HG03442 (cell line): ENCODE results near the gene ADCY3.

Experiments used
- ATAC-seq: cut with Tn5 transposase; IDR thresholded peaks from one replicate; pipeline ENCODE4 v1.9.1; 2021; ENCODE audit warnings: mild to moderate bottlenecking, moderate library complexity; ENCODE audit not compliant: unreplicated experiment

The ADCY3 gene

DNA sequence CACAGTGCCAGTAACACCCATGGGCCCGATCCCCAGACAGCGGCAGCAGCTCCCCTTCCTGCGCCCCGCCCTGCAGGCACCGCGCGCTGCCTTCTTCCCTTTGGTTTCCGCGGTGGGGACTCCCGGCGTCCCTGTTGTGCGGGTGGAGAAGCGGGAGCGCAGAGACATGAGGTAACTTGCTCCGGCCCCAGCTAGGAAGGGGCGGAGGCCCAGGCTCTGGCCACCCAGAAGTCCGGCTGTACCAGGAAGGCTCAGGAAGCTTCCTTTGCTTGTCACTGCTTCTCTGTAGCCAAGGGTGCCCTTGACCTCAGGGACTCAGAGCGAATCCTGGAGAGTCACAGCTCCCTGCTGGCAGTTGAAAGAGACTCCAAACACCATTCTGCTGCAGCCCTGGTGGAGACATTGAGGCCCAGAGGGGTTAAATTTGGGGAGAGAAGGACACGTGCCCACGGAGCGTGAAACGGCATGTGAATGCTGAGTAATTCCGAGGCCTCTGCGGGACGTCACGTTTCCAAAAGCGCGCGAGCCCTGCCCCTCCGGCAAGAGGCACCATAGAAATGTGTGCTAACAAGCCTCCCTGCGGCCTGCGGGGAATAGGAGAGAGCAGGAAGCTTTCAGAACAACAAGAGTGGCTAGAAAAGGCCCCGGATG lies 6.7 kb upstream of the ADCY3 start:
- no peak for ATAC-seq

DNA sequence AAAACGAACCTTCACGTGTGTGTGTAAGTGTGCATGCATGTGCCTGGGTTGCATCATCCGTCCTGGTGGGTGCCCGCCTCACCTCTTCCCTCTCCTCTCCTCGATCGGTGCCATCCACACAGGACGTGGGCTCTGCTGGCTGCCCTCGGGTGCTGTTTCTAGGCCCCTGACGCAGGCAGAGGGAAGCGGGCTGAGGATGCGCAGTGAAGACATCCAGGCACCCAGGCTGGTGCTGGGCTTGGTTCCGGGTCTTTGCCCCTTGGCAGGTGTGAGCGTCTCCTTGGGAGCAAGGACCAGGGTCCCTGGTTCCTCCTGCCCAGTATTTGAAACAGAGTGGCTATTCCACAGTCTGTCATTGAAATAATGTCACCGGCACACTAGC lies 6.2 kb upstream of the ADCY3 start:
- ATAC-seq: no peak

DNA sequence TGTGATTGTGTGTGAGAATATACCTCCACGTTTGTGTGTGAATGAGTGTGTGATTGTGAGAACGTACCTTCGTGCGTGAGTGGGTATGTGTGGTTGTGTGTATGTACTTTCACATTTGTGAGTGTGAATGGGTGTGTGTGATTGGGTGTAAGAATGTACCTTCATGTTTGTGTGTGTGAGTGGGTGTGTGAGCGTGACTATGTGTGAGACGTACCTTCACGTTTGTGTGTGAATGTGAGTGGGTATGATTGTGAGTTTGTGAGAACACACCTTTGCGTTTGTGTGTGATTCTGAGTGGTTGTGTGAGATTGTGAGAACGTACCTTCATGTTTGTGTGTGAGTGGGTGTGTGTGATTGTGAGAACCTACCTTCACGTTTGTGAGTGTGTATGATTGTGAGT lies 5.8 kb upstream of the ADCY3 start:
- no peak for ATAC-seq

DNA sequence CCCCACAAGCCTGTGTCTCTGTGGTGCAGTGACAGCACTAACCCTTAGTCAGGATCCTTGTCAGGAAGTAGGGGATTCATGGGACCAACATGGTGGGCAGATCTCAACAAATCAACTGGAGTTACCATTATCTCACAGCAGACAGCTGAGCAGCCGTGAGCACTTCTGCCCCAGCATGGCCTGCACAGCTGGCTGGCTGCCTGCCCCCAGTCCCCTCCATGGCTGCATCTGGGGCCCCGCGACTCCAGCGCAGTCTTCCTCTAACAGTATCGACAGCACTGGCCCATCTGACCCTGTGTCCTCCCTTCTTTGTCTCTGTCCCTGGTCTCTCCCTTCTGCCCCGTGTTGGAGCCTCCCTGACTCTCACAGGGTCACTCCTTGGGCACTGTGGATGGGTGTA lies 4.7 kb upstream of the ADCY3 start:
- ATAC-seq: no peak

DNA sequence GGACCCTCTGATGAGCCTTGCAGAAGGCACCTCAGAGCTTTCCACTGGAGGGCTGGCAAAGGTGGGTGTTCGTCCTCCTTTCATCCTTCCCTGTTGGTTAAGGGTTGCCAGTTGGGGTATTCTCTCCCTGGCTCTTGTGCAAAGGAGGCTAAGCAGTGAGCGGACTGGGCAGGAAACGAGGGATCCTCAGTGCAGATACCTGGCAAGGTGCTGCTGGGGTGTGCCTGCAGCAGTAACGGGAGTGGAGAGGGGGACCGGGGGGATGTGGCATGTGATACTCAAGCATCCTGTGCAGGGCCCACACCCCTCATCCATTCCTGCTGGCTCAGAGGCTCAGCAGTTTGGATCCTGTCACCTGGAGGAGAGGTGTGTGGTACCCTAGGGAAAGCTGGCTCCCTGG lies 4.2 kb upstream of the ADCY3 start:
- no peak for ATAC-seq

DNA sequence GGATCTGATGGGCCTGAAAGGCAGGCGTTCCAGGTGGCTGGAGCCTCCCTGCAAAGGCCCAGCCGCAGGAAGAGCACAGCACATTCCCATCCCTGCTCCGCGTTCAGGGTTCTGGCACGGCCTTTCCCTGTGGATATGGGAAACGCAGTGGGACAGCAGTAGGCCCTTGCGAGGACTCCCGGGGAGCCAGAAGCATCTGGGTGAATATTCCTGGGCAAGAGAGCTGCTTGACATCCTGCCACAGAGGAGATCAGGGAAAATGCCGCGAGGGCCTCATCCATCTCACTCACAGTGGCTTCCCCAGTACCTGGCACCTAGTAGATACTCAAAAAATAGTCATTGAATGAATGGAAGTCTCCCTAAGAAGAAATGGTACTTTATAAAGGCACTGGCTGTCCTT lies 3.1 kb upstream of the ADCY3 start:
- no peak for ATAC-seq

DNA sequence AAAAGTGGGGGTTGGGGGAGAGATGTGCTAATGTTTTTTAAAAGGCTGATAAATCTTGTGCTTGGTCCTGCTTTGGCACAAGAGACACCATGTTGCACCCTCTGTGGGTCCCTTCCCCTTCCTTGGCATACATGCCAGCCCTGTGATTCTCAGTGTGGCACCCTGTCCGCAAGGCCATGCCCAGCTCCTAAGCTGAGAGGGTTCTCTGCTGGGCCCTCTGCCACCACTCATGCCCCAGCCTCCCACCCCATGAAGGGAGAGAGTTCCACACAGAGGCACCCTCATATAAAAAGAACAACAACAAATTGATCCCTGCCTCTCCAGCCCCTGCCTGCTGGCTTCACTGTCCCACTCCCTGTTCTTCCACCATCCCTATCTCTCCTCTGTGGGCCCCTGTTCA lies 2.5 kb upstream of the ADCY3 start:
- ATAC-seq: no peak

DNA sequence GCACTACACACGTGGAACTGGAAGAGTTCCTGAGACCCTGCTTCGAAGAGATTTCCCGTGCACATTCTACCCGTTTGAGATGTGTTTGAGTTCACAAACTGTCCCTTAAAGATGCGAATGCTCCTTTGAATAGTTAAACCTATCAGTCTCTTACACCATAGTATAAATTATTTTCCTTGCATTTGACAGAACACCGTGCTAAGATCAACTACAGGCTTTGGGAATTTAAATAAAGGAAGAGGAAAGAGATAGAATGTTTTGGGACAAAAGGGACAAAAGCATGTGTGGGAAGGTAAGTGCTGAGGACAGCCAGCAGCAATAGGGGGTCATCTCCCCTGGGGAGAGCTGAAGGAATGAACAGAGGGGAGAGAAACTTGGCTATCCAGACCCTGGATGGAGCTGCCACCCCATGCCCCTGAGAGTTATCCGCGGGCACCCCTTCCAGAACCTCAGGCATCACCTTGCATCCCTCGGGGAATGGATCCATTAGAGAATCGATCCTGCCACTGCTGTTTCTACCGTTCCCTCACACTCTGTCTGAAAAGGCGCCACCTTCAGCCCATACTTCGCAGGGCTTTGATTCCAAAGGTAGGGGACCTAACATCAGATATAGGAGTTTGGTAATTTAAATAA lies 888 bp upstream of the ADCY3 start:
- no peak for ATAC-seq

DNA sequence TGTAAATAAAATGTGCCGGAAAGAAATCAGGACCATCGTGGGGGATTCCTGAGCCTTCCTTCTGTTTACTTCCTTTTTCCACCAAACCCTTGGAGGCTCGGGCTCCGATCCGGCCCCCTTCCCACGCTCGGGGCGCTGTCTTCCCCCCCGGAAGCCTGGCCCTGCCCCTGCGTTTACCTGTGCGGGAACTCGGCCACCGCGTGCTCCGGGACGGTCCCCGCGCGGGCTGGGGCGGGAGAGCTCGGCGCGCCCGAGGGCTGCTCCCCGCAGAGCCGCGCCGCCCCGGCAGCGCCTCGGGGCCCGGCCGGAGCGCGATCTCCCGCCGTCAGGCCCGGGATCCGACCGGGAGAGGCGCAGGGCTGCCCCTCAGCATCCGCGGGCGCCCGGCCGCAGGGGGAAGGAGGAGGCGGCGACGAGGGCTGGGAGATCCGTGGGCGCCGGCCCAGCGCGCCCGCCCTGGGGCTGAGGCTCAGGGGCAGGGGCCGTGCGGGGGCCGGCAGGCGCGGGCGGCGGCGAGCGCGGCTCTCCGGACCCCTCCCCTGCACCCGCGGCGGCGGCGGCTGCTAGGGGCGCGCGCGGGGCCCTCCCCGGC lies 435 bp downstream of the ADCY3 start:
- peak; percentile 14 for ATAC-seq

DNA sequence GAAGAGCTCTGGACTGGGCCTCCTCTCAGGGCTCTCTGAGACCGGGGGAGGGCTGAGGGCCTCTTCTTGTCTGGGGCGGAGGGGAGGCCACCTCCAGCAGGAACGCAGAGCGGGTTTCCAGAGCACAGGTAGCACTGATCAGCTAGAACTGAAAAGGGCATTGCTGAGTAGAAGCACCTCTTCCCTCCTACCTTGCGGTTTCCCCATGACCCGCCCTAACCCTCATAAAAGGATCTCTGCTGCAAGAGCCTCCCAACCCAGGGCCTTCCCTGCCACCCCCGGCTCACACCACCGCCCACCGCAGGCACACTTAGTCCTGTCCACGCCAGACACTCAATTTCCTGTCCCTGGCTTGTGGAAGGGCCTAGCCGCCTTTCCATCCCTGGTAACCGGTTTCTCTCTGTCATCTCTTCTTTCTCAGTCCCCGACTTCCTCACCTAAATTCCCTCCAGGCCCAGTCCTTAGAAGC lies 966 bp downstream of the ADCY3 start:
- ATAC-seq: no peak

DNA sequence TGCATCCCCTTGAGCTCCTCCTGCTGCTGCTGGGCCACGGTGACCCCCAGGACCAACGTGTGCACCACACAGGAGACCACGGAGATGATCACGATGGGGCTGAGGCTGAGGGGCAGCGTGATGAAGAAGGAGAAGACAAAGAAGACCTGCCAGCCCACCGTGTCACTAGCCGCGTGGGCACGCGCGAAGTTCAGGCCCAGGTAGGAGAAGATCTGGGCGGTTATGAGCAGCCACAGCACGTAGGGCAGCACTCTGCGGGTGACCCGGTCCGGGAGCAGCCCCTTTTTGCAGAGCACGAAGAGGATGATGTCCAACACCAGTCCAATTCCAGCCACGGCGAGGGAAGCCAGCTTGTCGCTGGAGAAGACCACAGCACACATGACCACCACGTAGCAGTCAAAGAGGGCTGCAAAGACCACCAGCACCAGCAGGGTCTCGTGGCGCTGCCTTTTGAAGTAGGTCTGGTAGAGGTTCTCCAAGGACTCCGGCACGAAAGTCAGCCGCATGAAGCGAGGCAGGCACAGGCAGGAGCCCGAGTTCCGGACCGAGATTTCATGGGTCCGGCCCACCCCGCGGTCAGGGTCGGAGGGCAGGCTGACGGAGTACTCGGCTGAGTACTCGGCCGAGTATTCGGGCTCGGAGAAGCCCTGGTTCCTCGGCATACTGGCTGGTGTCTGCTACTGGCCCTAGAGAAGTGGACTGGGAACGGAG lies 1.6 kb downstream of the ADCY3 start:
- no peak for ATAC-seq

DNA sequence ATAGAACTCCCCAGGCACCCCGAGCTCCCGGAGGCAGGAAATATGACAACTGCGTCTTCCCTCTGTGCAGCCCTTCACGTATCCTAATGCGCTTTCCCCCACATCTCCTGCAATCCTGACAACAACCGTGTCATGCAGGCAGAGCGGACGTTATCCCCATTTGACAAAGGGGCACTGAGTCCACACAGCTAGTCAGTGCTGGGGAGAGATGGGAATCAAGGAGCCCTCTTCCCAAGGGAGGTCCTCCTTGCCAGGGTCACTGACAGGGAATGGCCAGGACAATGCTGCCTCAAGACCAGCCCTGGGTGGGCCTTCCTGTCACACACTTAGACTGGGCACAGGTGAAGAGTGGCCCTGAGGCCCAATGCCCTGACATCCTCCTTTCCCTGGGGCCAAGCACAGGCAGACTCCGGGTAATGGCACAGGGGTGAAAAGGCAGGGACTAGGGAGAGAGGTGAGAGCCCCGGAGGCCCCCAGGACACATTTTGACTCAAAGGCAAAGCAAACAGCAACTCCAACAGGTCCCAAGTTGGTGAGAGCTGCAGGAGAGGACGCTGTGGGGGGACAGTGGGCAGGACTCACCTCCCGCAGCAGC lies 2.2 kb downstream of the ADCY3 start:
- no peak for ATAC-seq

DNA sequence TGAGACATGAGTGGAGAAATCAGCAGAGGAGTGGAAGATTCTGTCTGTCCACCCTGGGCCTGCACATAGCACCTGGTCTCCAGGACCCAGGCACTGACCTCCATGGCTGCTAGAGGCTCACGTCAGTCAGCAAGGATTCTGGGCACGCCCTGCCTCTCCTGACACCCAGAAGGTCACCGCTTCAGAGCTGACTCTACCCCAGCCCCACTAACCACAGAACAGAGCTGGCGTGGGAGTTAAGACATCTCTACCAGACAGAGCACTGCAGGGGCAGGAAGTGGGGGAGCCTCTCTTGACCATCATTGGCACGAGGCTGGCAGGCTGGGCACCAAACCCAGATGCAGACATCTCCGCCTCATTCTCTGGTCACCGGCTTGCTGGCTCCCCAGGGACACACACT lies 3.0 kb downstream of the ADCY3 start:
- peak; percentile 46 for ATAC-seq

DNA sequence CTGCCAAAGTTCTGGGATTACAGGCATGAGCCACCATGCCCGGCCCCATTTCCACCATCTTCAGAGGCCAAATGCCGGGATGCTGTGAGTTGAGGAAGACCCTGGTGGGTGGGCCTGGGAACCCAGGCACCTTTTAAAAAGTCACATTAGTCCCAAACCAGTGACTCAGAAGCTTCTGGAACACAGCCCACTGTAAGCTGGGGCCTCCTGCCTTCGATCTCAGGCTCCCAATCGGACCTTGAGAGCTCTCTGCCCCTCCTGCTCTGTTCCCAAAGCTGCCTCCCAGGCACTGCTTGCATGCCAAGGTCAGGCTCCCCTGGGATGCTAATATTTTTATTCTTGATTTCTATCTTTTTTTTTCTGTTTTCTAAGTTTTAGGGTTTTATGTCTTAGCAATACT lies 4.2 kb downstream of the ADCY3 start:
- ATAC-seq: no peak

DNA sequence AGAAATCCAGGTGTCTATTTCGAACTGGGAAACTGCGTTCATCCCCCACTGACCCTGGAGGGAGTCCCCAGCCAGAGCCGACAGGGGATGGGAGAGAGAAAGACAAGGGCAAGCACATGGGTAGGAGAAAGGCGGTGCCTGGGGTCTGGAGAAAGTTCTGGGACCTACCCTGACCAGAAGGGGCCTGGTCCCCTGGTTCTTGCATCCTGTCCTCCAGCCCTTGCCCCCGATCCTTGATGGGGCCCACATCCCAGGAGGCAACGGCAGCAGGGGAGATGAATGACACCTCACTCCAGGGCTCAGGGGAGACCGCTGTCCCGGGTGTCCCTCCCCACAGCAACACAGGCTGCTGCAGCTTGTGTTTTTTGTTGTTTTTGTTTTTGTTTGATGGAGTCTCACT lies 4.9 kb downstream of the ADCY3 start:
- ATAC-seq: no peak

DNA sequence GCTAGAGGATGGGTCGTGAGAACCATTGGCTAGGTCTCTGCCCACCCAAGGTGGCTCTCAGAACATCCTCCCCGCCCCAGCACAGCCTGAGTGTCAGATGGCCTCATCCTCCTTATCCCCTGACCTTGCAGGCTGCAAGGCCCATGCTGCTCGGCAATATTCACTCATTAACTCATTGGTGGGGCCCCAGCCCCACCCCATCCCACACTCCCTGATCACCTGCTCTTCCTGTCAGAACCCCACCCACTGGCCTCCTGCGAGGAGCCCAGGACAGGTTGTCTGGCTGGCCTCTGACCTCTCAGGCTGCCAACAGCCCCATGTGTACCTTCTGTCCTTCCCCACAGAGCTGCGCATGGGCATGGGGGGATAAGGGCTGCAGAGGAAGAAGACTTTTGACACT lies 5.3 kb downstream of the ADCY3 start:
- no peak for ATAC-seq

DNA sequence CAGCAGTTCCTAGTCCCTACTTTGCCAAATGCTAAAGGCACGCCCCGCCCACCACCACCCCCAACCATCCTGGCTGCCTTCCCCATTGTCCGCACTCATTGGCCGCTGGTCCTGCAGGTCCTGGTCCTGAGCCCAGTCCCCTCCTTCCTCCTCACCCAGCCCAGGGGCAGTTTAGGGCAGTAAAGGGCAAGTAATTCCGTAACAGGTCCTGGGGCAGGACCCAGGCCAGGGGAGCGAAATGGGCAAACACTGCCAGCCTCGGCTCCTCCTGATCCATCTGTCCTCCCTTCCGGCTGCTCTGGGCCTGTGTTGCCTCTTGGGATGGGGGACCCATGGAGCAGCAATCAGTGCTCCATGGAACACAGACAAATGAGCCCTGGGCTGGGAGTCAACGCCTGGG lies 6.1 kb downstream of the ADCY3 start:
- ATAC-seq: no peak

DNA sequence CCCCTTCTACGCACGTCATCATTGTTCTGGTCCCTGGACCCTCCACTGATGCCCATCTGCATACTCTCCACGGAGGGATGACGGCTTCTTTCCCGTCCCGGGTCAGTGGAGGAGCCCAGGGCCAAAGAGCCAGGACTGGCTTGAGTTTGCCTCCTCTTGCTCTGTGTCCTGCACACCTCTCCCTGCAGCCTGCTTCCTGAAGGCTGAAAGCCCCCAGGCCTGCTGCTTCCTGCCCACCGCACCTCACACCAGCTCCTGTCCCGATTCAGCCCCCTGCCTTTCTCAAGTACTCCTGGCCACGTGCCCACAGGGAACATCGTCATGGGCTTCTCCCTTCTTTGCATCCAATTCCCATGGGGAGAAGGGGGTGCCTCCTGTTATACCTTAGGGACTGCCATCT lies 7.1 kb downstream of the ADCY3 start:
- no peak for ATAC-seq

DNA sequence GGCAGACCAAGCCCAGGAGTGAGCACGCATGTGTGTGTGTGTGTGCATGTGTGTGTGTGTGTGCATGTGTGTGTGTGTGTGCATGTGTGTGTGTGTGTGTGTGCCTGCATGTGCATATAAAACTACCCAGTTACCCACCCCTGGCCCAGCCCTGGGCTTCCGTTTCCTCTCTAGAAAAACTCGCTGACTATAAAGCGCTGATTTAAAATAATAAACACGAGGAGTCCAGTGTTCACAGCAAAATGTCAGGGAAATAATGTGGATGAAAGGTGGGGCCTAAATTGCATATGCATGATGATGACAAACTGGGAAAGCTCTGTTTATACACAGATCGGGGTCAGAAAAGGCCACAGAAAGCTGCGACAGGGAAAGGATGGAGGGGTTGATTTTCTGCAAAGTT lies 7.5 kb downstream of the ADCY3 start:
- ATAC-seq: no peak

DNA sequence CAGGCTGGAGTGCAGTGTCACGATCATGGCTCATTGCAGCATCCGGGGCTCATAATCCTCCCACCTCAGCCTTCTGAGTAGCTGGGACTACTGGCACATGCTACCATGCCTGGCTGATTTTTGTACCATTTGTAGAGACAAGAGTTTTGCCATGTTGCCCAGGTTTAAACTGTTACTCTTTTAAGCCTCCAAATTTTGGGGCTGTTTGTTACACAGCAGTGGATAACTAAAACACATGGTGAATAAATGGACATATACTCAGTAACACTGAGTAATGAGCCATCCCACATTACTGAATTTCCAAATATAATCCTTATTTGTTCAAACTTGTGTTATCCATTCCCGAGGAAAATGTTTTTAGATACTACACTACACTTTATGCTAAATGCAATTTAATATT lies 9.8 kb downstream of the ADCY3 start:
- no peak for ATAC-seq

DNA sequence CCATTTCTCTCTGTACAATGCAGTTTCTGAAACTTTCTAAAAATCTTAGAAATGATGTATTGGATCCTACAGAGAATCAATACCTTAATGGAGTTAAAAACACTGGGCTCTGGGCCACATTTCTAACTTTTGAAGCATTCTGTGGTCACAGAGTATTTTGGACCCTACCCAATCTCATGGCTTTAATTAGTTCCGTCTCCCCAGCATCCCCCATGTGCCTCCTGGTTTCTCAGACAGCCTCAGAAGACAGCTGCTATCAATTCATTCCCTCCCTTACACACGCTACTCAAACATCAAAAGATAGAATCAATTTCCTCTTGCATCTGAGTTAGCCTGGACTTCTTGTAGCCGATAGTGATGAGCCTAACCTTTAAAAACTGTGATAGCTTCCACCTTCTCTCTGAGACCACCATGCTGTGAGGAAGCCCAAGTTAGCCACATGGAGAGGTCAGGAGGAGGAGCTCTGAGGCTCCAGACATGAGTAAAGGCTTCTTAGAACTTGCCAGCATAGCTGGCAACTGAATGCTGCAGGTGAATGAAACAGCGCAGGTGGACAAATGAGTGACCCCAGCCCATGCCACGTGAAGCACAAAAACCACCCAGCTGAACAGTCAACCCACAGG lies 10.4 kb downstream of the ADCY3 start:
- ATAC-seq: no peak
